Vagina (tissue), 2 donors: ENCODE measurements around the gene JDP2. TPM values are rescaled to one million over a fixed set of nuclear protein-coding genes. Genes with fewer than 3 reads are reported as not detected.

ENCODE experiments used
- DNase-seq, 2 donors: peaks; one replicate each; pipeline ENCODE4 v3.0.0-alpha.2; 2017; ENCODE audit errors: extremely low spot score in 2 of 2
- H3K27ac ChIP-seq: fragments of 200-600 bp; sonication (generic); one replicate; pipeline ENCODE4 v1.5.1; 2019
- H3K27me3 ChIP-seq: fragments of 200-600 bp; sonication (generic); one replicate; pipeline ENCODE4 v1.5.1; 2019
- H3K36me3 ChIP-seq, 2 donors: fragments of 200-600 bp; sonication (generic); one replicate each; pipeline ENCODE4 v1.5.1; 2017 to 2019
- H3K4me1 ChIP-seq: fragments of 200-600 bp; sonication (generic); one replicate; pipeline ENCODE4 v1.5.1; 2019
- H3K4me3 ChIP-seq, 2 donors: fragments of 200-600 bp; sonication (generic); 1 replicate in 1 of 2; 2 replicates in 1 of 2; pipeline ENCODE4 v1.5.1; 2016 to 2019
- H3K9me3 ChIP-seq: fragments of 200-600 bp; sonication (generic); one replicate; pipeline ENCODE4 v1.5.1; 2019
- POLR2A ChIP-seq, 2 donors: fragments of 450-650 bp; IDR thresholded peaks; one replicate each; pipeline ENCODE4 v1.6.1; 2017; ENCODE audit warnings: antibody characterized with exemption in 2 of 2, mild to moderate bottlenecking in 2 of 2, moderate library complexity in 2 of 2
- POLR2AphosphoS5 ChIP-seq, 2 donors: sonication (generic); formaldehyde crosslinking; IDR thresholded peaks; one replicate each; pipeline ENCODE4 v1.9.0; 2017; ENCODE audit warnings: antibody characterized with exemption in 2 of 2, mild to moderate bottlenecking in 2 of 2, low read depth in 1 of 2; ENCODE audit not compliant: insufficient read depth in 1 of 2
- intact Hi-C: fragments of 100-400 bp; cut with DNase I; formaldehyde crosslinking; loops from one replicate; pipeline ENCODE4 v1.15.1; 2023
- total RNA-seq: library from RNA; depleted of rRNA; stranded (reverse); fragments of >200 nt; gene quantifications from one replicate; pipeline ENCODE4 v1.2.3, GENCODE V29; 2016
- TF ChIP-seq, protein P1 (sequence below), 3 experiments: fragments of 450-650 bp in 2 of 3; fragments of 200-600 bp in 1 of 3; sonication (generic) in 1 of 3; IDR thresholded peaks; one replicate each; pipeline ENCODE4 v1.5.1; 2017 to 2019; ENCODE audit warnings: antibody characterized with exemption in 3 of 3, mild to moderate bottlenecking in 2 of 3, moderate library complexity in 2 of 3

Gene JDP2
- total RNA-seq, 1 donor from 2014 or later = 66.5 TPM

DNA sequence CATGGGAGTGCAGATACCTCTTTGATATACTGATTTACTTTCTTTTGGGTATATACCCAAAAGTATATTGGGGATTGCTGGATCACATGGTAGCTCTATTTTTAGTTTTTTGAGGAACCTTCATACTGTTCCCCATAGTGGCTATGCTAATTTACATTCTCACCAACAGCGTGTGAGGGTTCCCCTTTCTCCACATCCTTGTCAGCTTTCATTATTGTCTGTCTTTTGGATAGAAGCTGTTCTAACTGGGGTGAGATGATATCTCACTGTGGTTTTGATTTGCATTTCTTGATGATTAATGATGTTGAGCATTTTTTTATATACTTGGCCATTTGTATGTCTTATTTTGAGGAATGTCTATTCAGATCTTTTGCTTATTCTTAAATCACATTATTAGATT lies 44.1 kb upstream of the JDP2 start:
- H3K27ac ChIP-seq = no peak overlapping the region
- no peak for DNase-seq
- peaks cover 13% of the 10 kb centered on the region for H3K4me1 ChIP-seq
- no peaks in the 10 kb centered on the region for H3K9me3 ChIP-seq
- H3K27me3 ChIP-seq = no peaks in the 10 kb centered on the region
- intact Hi-C loops = no loop called here
- no peak for TF ChIP-seq POLR2A (IDR thresholded peaks at IDR 0.05)
- no peak for TF ChIP-seq POLR2AphosphoS5 (IDR thresholded peaks at IDR 0.05; ENCODE audit: insufficient read depth in 1 of 2, low read depth in 1 of 2)
- TF ChIP-seq, protein P1, sequence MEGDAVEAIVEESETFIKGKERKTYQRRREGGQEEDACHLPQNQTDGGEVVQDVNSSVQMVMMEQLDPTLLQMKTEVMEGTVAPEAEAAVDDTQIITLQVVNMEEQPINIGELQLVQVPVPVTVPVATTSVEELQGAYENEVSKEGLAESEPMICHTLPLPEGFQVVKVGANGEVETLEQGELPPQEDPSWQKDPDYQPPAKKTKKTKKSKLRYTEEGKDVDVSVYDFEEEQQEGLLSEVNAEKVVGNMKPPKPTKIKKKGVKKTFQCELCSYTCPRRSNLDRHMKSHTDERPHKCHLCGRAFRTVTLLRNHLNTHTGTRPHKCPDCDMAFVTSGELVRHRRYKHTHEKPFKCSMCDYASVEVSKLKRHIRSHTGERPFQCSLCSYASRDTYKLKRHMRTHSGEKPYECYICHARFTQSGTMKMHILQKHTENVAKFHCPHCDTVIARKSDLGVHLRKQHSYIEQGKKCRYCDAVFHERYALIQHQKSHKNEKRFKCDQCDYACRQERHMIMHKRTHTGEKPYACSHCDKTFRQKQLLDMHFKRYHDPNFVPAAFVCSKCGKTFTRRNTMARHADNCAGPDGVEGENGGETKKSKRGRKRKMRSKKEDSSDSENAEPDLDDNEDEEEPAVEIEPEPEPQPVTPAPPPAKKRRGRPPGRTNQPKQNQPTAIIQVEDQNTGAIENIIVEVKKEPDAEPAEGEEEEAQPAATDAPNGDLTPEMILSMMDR (IDR thresholded peaks at IDR 0.05) = no peak
- H3K36me3 ChIP-seq = no peaks in the 10 kb centered on the region
- H3K4me3 ChIP-seq = no peak overlapping the region

DNA sequence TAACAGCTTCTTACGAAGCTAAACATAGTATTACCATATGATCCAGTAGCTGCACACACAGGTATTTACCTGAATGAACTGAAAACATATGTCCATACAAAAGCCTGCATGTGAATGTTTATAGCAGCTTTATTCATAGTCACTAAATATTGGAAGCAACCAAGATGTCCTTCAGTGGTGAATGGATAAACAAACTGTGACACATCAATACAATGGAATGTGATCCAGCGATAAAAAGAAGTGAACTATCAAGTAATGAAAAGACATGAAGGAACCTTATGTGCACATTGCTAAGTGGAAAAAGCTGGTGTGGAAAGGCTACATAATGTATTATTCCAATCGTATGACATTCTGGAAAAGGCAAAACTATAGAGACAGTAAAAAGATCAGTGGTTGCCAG lies 38.1 kb upstream of the JDP2 start:
- TF ChIP-seq POLR2A (IDR thresholded peaks at IDR 0.05) (no peak), POLR2AphosphoS5 (IDR thresholded peaks at IDR 0.05; ENCODE audit: insufficient read depth in 1 of 2, low read depth in 1 of 2) (no peak)
- TF ChIP-seq, protein P1 (IDR thresholded peaks at IDR 0.05) = no peak

DNA sequence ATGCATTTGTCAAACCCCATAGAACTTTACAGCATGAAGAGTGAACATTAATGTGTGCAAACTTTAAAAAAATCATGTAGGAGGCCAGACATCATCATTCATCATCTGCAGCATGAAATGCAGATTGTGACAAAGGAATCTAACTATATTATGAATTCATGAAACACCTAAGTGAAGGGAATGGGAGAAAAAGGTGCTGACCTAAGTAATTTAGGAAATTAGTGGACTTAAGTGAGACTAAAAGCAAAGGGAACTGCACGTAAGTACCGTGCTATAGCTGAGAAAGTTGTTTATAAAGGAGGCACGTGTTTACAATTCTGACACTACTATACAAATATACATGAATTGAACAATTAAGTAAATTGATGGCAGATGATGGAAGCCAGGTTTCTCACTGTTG lies 37.6 kb upstream of the JDP2 start:
- Histone ChIP-seq H3K9me3 (no peaks in the 10 kb centered on the region), H3K4me1 (no peaks in the 10 kb centered on the region), H3K27ac (no peak overlapping the region), H3K4me3 (no peak overlapping the region), H3K27me3 (no peaks in the 10 kb centered on the region), H3K36me3 (no peaks in the 10 kb centered on the region)
- TF ChIP-seq POLR2AphosphoS5 (IDR thresholded peaks at IDR 0.05; ENCODE audit: insufficient read depth in 1 of 2, low read depth in 1 of 2) = no peak
- TF ChIP-seq POLR2A (IDR thresholded peaks at IDR 0.05) = no peak
- TF ChIP-seq, protein P1 (IDR thresholded peaks at IDR 0.05) = no peak
- DNase-seq = no peak
- intact Hi-C loops = no loop called here

More for the DNA sequence above, 38.1 kb upstream of the JDP2 start:
- H3K4me3 ChIP-seq = no peak overlapping the region
- intact Hi-C loops = no loop called here
- no peaks in the 10 kb centered on the region for H3K4me1 ChIP-seq
- H3K9me3 ChIP-seq = no peaks in the 10 kb centered on the region
- H3K27me3 ChIP-seq = no peaks in the 10 kb centered on the region
- no peak overlapping the region for H3K27ac ChIP-seq
- no peaks in the 10 kb centered on the region for H3K36me3 ChIP-seq
- no peak for DNase-seq

DNA sequence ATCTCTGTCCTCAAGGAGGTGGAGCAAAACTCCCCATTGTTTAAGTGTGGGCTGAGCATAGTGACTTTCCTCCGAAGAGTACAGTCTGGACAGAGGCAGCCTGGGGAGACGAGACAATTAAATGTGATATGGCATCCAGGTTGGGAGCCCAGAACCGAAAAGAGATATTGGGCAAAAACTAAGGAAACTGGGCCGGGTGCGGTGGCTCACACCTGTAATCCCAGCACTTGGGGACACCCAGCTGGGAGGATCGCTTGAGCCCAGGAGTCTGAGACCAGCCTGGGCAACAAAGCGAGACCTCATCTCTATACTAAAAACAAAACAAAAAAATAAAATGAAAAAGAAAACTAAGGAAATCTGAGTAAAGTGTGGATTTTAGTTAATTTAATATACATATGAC lies 35.9 kb upstream of the JDP2 start:
- Histone ChIP-seq H3K27ac (no peak overlapping the region), H3K36me3 (no peaks in the 10 kb centered on the region), H3K27me3 (no peaks in the 10 kb centered on the region), H3K4me3 (no peak overlapping the region), H3K9me3 (no peaks in the 10 kb centered on the region), H3K4me1 (no peaks in the 10 kb centered on the region)
- TF ChIP-seq POLR2A (IDR thresholded peaks at IDR 0.05) (no peak), POLR2AphosphoS5 (IDR thresholded peaks at IDR 0.05; ENCODE audit: insufficient read depth in 1 of 2, low read depth in 1 of 2) (no peak)
- TF ChIP-seq, protein P1 (IDR thresholded peaks at IDR 0.05) = no peak
- DNase-seq = no peak
- intact Hi-C loops = no loop called here

DNA sequence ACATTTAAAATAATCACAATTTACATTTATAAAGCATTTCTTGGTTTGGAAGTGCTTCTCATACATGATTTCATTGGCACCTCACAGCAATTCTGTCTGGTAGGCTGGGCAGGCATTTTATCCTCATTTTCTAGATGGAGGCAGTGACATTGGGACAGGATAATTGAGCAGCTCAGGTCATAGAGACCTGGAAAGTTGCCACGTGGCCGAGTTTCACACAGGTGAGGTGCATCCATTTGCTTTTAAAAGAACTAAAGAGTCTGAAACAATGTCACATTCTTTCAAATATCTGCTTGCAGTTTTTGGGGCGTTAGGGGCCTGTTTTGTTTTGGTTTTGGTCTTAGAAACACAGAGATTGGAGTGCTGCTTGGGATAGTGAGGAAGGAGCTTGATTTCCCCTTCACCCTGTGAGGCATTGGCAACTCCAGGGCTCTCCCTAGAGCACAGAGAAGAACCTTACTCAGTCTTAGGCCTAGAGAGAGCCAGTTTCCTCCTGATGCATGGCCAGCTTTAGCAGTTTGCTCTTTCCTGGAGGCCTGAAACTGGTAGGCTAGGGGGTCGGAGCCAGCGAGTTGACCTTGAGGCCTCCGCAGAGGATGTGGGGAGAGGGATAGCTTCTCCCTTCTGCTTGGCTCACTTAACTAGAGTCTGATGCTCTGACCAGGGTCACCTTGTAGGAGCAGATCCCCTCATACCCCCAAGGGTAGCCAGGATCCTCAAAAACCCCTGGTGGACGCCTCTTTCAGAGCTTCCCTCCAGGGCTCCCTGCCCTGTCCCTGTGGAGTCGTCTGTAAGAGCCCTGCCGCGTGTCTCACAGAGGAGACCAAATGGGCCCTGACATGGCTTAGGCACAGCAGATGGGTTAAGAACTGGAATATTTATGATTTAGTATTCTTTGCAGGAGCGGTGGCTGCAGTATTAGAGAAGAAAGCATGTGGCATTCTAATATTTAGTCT lies 34.9 kb upstream of the JDP2 start:
- intact Hi-C loops = no loop called here
- no peak for TF ChIP-seq POLR2AphosphoS5 (IDR thresholded peaks at IDR 0.05; ENCODE audit: insufficient read depth in 1 of 2, low read depth in 1 of 2)
- TF ChIP-seq, protein P1 (IDR thresholded peaks at IDR 0.05) = no peak
- TF ChIP-seq POLR2A (IDR thresholded peaks at IDR 0.05) = no peak
- Histone ChIP-seq H3K36me3 (no peaks in the 10 kb centered on the region), H3K4me1 (no peaks in the 10 kb centered on the region), H3K9me3 (no peaks in the 10 kb centered on the region), H3K4me3 (no peak overlapping the region), H3K27me3 (no peaks in the 10 kb centered on the region), H3K27ac (no peak overlapping the region)
- no peak for DNase-seq
